Urinary bladder (tissue), 4 donors: ENCODE results near the gene CYB5RL. TPM values are rescaled to one million over a fixed set of nuclear protein-coding genes. Genes with fewer than 3 reads are reported as not detected.
A peak's percentile ranks its signal among the peaks of the same experiment; 100 is the strongest.

Experiments used
- DNase-seq: peaks from one replicate; pipeline ENCODE4 v3.0.0-alpha.2; 2015; ENCODE audit errors: extremely low spot score
- H3K27ac ChIP-seq: one replicate; pipeline ENCODE4 v1.5.1; 2013; ENCODE audit warnings: low read depth, mild to moderate bottlenecking, moderate library complexity
- H3K36me3 ChIP-seq: one replicate; pipeline ENCODE4 v1.6.1; 2013; ENCODE audit warnings: mild to moderate bottlenecking, moderate library complexity; ENCODE audit not compliant: insufficient read depth
- H3K4me1 ChIP-seq: one replicate; pipeline ENCODE4 v1.6.1; 2013; ENCODE audit warnings: mild to moderate bottlenecking, moderate library complexity; ENCODE audit not compliant: insufficient read depth
- H3K4me3 ChIP-seq: one replicate; pipeline ENCODE4 v1.5.1; 2013; ENCODE audit warnings: low read depth, low read length
- WGBS: extraction: QIAGEN DNeasy Blood & Tissue Kit; methylation state at CpG from one replicate; pipeline ENCODE4 v1.1.7; 2013; 5-methylcytosine and 5-hydroxymethylcytosine counted together
- polyA plus RNA-seq: library from polyadenylated mRNA; stranded (reverse); fragments of 200-250 nt; gene quantifications from one replicate; pipeline ENCODE4 v1.2.3, GENCODE V29; 2013
- total RNA-seq: library from RNA; depleted of rRNA; stranded (reverse); fragments of >200 nt; gene quantifications from one replicate; pipeline ENCODE4 v1.2.3, GENCODE V29; 2014
- donor health status: healthy with polysubstance abuse.
- donor health status: healthy.

Gene CYB5RL
- 6.6 TPM for total RNA-seq
- 3.8 TPM for polyA plus RNA-seq

GRCh38 chr1:54199765-54200518, at the start of gene CYB5RL, which contains the start of gene MRPL37:
Gene CYB5RL, minus strand, starts transcription at chr1:54200030. Its CDS starts 4,414 bp downstream, at chr1:54195616.
Gene MRPL37, plus strand, starts transcription at chr1:54200167. Its CDS starts 77 bp downstream, at chr1:54200244.
- H3K27ac ChIP-seq = no peak within 1 kb of the TSS
- DNase-seq = peak; percentile 93
- under 1% methylated on average over 51 of the region's 51 CpGs for WGBS
- no peaks in the 10 kb centered on the region for H3K36me3 ChIP-seq
- H3K4me3 ChIP-seq = peak within 1 kb of the TSS; percentile 80
- no peaks in the 10 kb centered on the region for H3K4me1 ChIP-seq

GRCh38 chr1:54248966-54249365, 49.1 kb upstream of the CYB5RL start:
- Histone ChIP-seq H3K27ac (no peak overlapping the region), H3K36me3 (no peaks in the 10 kb centered on the region), H3K4me3 (no peak overlapping the region), H3K4me1 (no peaks in the 10 kb centered on the region)
- 81% methylated on average over 4 of the region's 4 CpGs for WGBS
- no peak for DNase-seq

- Histone ChIP-seq H3K4me3 (no peak overlapping the region), H3K27ac (no peak overlapping the region), H3K36me3 (no peaks in the 10 kb centered on the region), H3K4me1 (no peaks in the 10 kb centered on the region)
- WGBS = 91% methylated on average over 11 of the region's 11 CpGs
- DNase-seq = no peak
Observed at GRCh38 chr1:54247863-54248515, 48.2 kb upstream of the CYB5RL start.

DNA sequence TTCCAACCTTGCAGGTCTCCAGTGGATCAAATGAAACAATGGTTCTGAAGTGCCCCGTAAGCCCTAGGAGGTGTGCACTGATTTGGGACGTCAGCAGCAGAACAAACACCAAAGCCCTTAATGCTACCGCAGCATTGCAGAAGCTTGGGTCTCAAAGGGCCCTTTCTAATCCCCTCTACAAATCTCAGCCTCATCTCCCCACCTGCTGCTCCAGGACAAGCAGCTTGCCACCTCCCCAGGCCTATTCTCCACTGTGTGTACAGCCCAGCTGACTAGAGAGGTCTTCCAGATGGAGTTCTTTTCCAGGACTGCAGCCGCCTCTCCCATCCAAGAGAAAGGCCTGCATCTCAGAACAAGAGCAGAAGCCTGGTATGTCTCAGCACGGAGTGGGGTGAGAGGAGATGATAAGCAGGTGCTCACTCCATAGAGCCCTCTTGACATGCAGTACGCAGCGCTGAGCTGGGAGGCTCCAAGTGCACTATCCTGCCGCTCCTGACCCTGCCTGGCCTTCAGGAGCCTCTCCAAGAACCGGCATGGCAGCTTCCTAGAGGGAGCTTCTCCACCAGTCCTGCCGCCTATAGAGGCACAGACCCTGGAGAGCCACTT, 46.4 kb upstream of the CYB5RL start:
- WGBS = 78% methylated on average over 10 of the region's 10 CpGs

DNA sequence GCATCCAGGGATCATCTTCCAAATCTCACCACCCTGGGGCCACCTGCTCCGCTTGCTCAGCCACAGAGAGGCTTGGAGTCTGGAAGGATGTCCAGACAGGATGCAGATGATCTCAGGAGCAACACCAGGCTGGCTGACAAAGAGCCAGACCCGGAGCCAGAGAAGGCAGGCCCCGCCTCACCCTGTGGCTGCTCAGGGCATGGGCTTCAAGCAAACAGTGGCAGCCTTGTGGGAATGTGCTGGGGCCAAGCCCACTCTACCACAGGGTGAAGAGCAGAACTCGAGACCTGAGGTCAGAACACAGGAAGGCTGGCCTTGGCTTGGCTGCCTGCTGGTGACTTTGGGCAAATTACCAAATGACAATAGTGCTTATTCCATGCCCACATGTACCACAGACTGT, 45.7 kb upstream of the CYB5RL start:
- H3K27ac ChIP-seq = no peak overlapping the region

More for the DNA sequence above, 46.4 kb upstream of the CYB5RL start:
- no peaks in the 10 kb centered on the region for H3K36me3 ChIP-seq
- no peak for DNase-seq
- H3K4me1 ChIP-seq = no peaks in the 10 kb centered on the region
- H3K4me3 ChIP-seq = no peak overlapping the region
- H3K27ac ChIP-seq = no peak overlapping the region

GRCh38 chr1:54244655-54245054, 44.8 kb upstream of the CYB5RL start:
- 85% methylated on average over 7 of the region's 7 CpGs for WGBS

More for the DNA sequence above, 45.7 kb upstream of the CYB5RL start:
- WGBS = 51% methylated on average over 4 of the region's 4 CpGs
- H3K4me1 ChIP-seq = no peaks in the 10 kb centered on the region
- H3K36me3 ChIP-seq = no peaks in the 10 kb centered on the region
- H3K4me3 ChIP-seq = no peak overlapping the region
- no peak for DNase-seq

GRCh38 chr1:54243022-54243421, 43.2 kb upstream of the CYB5RL start:
- H3K27ac ChIP-seq = no peak overlapping the region
- H3K4me3 ChIP-seq = no peak overlapping the region
- DNase-seq = no peak
- peaks cover 2% of the 10 kb centered on the region for H3K36me3 ChIP-seq
- WGBS = 92% methylated on average over 13 of the region's 13 CpGs
- no peaks in the 10 kb centered on the region for H3K4me1 ChIP-seq

More at GRCh38 chr1:54244655-54245054, 44.8 kb upstream of the CYB5RL start:
- no peaks in the 10 kb centered on the region for H3K36me3 ChIP-seq
- H3K4me3 ChIP-seq = no peak overlapping the region
- H3K4me1 ChIP-seq = no peaks in the 10 kb centered on the region
- no peak for DNase-seq
- H3K27ac ChIP-seq = no peak overlapping the region

DNA sequence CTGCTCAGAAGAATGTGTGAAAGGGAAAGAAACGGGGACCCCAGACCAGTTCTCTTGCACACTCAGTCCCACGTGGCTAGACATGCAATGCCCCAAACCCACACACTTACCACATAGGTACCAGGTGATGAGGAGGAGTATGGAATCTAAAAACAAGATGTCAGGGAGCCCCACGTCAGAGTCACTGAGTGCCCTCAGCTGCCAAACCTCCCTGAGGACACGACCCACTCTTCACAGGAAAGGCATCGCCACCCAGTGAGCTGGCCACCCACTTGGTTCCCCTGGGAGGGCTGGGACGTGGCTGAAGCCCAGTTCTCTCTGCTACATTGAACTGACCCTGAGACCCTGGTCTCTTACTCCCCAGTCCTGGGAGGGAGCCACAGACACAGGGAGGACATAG, 41.5 kb upstream of the CYB5RL start:
- 81% methylated on average over 6 of the region's 6 CpGs for WGBS
- peaks cover 2% of the 10 kb centered on the region for H3K36me3 ChIP-seq
- no peaks in the 10 kb centered on the region for H3K4me1 ChIP-seq
- no peak overlapping the region for H3K27ac ChIP-seq
- H3K4me3 ChIP-seq = no peak overlapping the region
- DNase-seq = no peak

DNA sequence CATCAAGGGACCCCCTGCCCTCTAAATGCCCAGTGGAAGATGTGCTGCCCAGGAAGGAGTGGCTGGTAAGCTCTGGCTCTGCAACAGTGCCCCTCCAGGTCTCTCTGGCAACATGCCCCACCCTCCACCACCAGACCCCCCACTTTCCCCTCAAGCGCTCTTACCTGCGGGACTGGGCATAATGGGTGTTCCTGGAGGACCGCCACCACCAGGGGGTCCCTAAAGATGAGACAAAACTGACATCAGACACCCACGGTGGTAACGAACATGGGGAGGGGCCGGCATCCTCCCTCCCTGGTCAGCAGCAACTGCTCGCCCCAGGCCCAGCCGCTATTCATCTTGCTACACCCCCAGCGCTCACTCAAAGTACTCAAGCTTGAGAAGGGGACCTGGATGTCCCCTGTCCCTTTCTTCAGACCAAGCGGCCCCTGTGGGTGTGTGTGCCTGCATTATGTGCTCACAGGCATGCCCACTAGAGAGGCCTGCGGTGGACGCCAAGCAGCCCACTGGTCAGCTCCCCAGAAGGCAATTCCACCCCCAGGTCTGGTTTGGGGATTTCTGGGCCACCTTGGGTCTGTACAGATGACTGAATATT, 41.0 kb upstream of the CYB5RL start:
- H3K4me1 ChIP-seq = no peaks in the 10 kb centered on the region
- no peak overlapping the region for H3K4me3 ChIP-seq
- 92% methylated on average over 12 of the region's 12 CpGs for WGBS
- no peak for DNase-seq
- no peak overlapping the region for H3K27ac ChIP-seq
- peaks cover 2% of the 10 kb centered on the region for H3K36me3 ChIP-seq

GRCh38 chr1:54239631-54240031, 39.8 kb upstream of the CYB5RL start:
- H3K4me1 ChIP-seq = no peaks in the 10 kb centered on the region
- no peak overlapping the region for H3K4me3 ChIP-seq
- no peak for DNase-seq
- H3K27ac ChIP-seq = no peak overlapping the region
- H3K36me3 ChIP-seq = peaks cover 2% of the 10 kb centered on the region
- 68% methylated on average over 10 of the region's 10 CpGs for WGBS

DNA sequence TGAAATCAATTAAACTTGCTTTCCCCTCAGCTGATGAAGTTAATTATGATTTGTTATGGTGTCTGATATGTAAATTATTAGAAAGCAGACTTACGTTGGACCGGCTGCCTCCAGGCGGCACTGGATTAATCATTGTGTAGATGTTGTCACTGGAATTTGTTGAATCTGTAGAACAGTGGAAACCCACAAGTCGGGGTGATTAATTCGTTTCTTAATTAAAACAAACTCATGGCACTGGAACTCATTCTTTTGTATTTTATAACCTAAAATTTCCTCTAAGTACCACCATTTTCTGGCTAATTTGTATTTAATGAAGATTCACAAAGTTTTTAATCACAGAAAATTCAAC, 39.2 kb upstream of the CYB5RL start:
- WGBS = 92% methylated on average over 5 of the region's 5 CpGs

GRCh38 chr1:54238353-54239034, 38.7 kb upstream of the CYB5RL start:
- no peak overlapping the region for H3K27ac ChIP-seq
- 83% methylated on average over 12 of the region's 12 CpGs for WGBS
- no peaks in the 10 kb centered on the region for H3K4me1 ChIP-seq
- no peak overlapping the region for H3K4me3 ChIP-seq
- H3K36me3 ChIP-seq = peaks cover 2% of the 10 kb centered on the region
- no peak for DNase-seq

More for the DNA sequence above, 39.2 kb upstream of the CYB5RL start:
- no peak overlapping the region for H3K4me3 ChIP-seq
- no peak overlapping the region for H3K27ac ChIP-seq
- no peak for DNase-seq
- H3K4me1 ChIP-seq = no peaks in the 10 kb centered on the region
- H3K36me3 ChIP-seq = peaks cover 2% of the 10 kb centered on the region

DNA sequence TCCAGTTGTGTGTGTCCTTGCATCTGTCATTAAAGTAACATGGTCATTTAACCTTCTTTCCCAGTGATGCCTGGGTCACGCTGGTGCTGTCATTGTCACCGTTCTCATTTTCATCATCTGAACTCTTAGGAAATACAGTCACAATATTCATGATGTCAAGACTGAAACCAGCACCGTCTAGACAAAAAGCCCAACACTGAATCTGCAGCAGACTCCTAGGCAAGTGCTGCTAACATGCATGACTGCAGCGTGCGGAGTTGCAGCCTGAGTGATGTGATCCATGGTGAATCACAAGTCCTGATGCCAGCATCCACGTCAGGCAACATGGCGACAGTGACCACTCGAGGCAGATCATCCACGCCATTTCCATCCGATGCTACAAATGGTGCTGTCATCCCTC, 37.8 kb upstream of the CYB5RL start:
- WGBS = 88% methylated on average over 10 of the region's 10 CpGs
- Histone ChIP-seq H3K4me1 (no peaks in the 10 kb centered on the region), H3K36me3 (peaks cover 2% of the 10 kb centered on the region), H3K4me3 (no peak overlapping the region), H3K27ac (no peak overlapping the region)
- DNase-seq = no peak
